ENCODE measurements around the gene ZNF786. TPM values are rescaled to one million over a fixed set of nuclear protein-coding genes. Genes with fewer than 3 reads are reported as not detected.

The ZNF786 gene
- total RNA-seq (2014; rRNA removed; shearing (Covaris generic)) (18.4 and 19.8 TPM in 2 replicates), polyA plus RNA-seq (2016; fragmentation: Nextera tagmentation; extraction: Ambion mirVana) (6.1 and 7.1 TPM in 2 replicates)
- long read RNA-seq, partial matches to known transcripts = 0 of 7 reads
- long read RNA-seq, other reads (novel, unspliced or antisense) = 4 of 7 reads

- peaks cover 45% of the 10 kb centered on the region for H3K79me2 ChIP-seq (replicated peaks; ENCODE audit: insufficient read depth)
- H3K36me3 ChIP-seq (ENCODE audit: insufficient read depth) = no peaks in the 10 kb centered on the region
- peaks cover 7% of the 10 kb centered on the region; the same call in 1 of the 2 replicates for H3K4me1 ChIP-seq (ENCODE audit: insufficient read depth)
- H3K4me3 ChIP-seq = peak within 1 kb of the TSS; percentile 89
- peaks cover 14% of the 10 kb centered on the region; the same call in 1 of the 2 replicates for H3F3A ChIP-seq (replicated peaks; ENCODE audit: low read depth)
- Mint-ChIP-seq H3K27me3 (ENCODE audit: insufficient read depth, low read depth, poor library complexity) (peaks cover 13% of the 10 kb centered on the region), H3K9me3 (peaks cover 10% of the 10 kb centered on the region), H3K36me3 (ENCODE audit: low read depth) (peaks cover 33% of the 10 kb centered on the region), H3K4me3 (peak within 1 kb of the TSS; percentile 87), H3K27ac (peak within 1 kb of the TSS; percentile 94), H3K4me1 (peaks cover 12% of the 10 kb centered on the region)
- H3K9me2 ChIP-seq (ENCODE audit: insufficient read depth) = no peaks in the 10 kb centered on the region
- TF ChIP-seq CREB1 (CRISPR knock-in tag; IDR thresholded peaks at IDR 0.05; ENCODE audit: low read depth) (peak; percentile 74), CTCF (conservative IDR thresholded peaks at IDR 0.05; ENCODE audit: low read depth in 2 of 2) (peak; percentile 73 to 85), JUNB (IDR thresholded peaks at IDR 0.05; ENCODE audit: unreplicated experiment) (no peak), ETS1 (IDR thresholded peaks at IDR 0.05) (peak; percentile 32; the same call in 1 of the 2 replicates), POLR2AphosphoS5 (IDR thresholded peaks at IDR 0.05; ENCODE audit: low read depth) (peak; percentile 91)
- no peaks in the 10 kb centered on the region; the same call in 1 of the 2 replicates for H4K20me1 ChIP-seq (replicated peaks; ENCODE audit: insufficient read depth)
- H3K27me3 ChIP-seq (ENCODE audit: insufficient read depth) = no peaks in the 10 kb centered on the region
- H3K27ac ChIP-seq (ENCODE audit: low read depth) = 0 out of 2 replicates have a peak within 1 kb of the TSS, but pooled peaks have one; percentile 60
- ATAC-seq (peak; percentile 91), DNase-seq (ENCODE audit: low spot score) (peak; percentile 95)
- H2AFZ ChIP-seq = peak within 1 kb of the TSS; percentile 70
- peak within 1 kb of the TSS; percentile 78 for H3K4me2 ChIP-seq
Measured at GRCh38 chr7:149090397-149091195, at the start of gene ZNF786. TSS of gene ZNF786 (minus strand) at chr7:149090718. CDS start at chr7:149090640, 78 bp downstream.

GRCh38 chr7:149136118-149136517 is 45.6 kb upstream of the ZNF786 start:
- peak in 1 of 2 experiments; percentile 56; a peak in 2 of 4 replicates for TF ChIP-seq CTCF (conservative IDR thresholded peaks at IDR 0.05; ENCODE audit: low read depth in 2 of 2)
- TF ChIP-seq ETS1 (IDR thresholded peaks at IDR 0.05) = no peak
- 0 out of 2 replicates have a peak, but pooled peaks cover 10% of the 10 kb centered on the region for H3F3A ChIP-seq (replicated peaks; ENCODE audit: low read depth)
- H3K79me2 ChIP-seq (replicated peaks; ENCODE audit: insufficient read depth) = no peaks in the 10 kb centered on the region
- H3K27ac Mint-ChIP-seq = no peak overlapping the region
- no peaks in the 10 kb centered on the region for H4K20me1 ChIP-seq (replicated peaks; ENCODE audit: insufficient read depth)
- no peaks in the 10 kb centered on the region for H3K27me3 ChIP-seq (ENCODE audit: insufficient read depth)
- H3K36me3 Mint-ChIP-seq (ENCODE audit: low read depth) = peaks cover 43% of the 10 kb centered on the region
- DNase-seq (ENCODE audit: low spot score) = peak; percentile 35
- 0 out of 3 replicates have a peak, but pooled peaks cover 3% of the 10 kb centered on the region for H3K4me1 Mint-ChIP-seq
- no peak overlapping the region for H3K4me2 ChIP-seq
- H2AFZ ChIP-seq = no peak overlapping the region
- no peaks in the 10 kb centered on the region for H3K9me2 ChIP-seq (ENCODE audit: insufficient read depth)
- no peak overlapping the region for H3K4me3 ChIP-seq
- H3K36me3 ChIP-seq (ENCODE audit: insufficient read depth) = peaks cover 4% of the 10 kb centered on the region
- H3K27ac ChIP-seq (ENCODE audit: low read depth) = peak overlapping the region; percentile 63
- H3K4me1 ChIP-seq (ENCODE audit: insufficient read depth) = peaks cover 11% of the 10 kb centered on the region
- ATAC-seq = peak; percentile 62
- peaks cover 4% of the 10 kb centered on the region for H3K9me3 Mint-ChIP-seq
- H3K4me3 Mint-ChIP-seq = no peak overlapping the region
- peaks cover 5% of the 10 kb centered on the region for H3K27me3 Mint-ChIP-seq (ENCODE audit: insufficient read depth, low read depth, poor library complexity)
